GM19395 (cell line): ENCODE measurements around the gene BBOX1.
"Not testable (repeated sequence)": the region's sequence is repeated elsewhere in the genome, so short reads cannot be mapped to it uniquely, and the experiment has no call there.

Source experiments
- ATAC-seq: cut with Tn5 transposase; IDR thresholded peaks from one replicate; pipeline ENCODE4 v1.9.1; 2021; ENCODE audit warnings: mild to moderate bottlenecking, moderate library complexity; ENCODE audit not compliant: unreplicated experiment

Gene BBOX1

GRCh38 chr11:27174672-27175210 is 134.1 kb downstream of the BBOX1 start:
- no peak for ATAC-seq

- not testable (repeated sequence) for ATAC-seq
Observed at GRCh38 chr11:27175562-27175961, 134.9 kb downstream of the BBOX1 start.
